HG02678 (cell line): ENCODE results near the gene SFN.
"Not testable (repeated sequence)": the region's sequence is repeated elsewhere in the genome, so short reads cannot be mapped to it uniquely, and the experiment has no call there.

ENCODE experiments used
- ATAC-seq: cut with Tn5 transposase; IDR thresholded peaks from one replicate; pipeline ENCODE4 v1.9.1; 2021; ENCODE audit warnings: mild to moderate bottlenecking, moderate library complexity; ENCODE audit not compliant: unreplicated experiment

Gene SFN

DNA sequence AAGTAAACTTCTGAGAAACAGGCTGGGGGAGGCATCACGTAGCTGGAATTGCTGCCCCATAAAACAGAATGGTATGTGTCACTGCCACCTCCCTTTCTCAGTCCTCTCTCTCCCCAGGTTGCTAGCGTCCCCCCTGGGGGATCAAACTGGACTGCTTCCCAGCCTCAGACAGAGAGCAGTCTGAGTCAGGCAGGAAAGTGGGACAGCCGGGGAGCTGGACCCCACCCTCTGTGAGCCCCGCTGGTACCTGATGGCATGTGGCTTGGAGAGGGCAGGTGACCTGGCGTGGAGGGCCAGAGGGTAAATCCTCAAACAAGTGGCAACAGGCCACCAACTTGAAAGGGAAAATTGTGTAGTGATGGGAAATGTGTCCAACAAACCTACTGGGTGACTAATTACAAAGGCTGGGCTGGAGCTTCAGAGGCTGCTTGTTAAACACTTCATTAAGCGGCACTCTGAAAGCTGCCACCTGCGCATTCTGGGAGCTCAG lies 1.0 kb upstream of the SFN start:
- ATAC-seq = no peak

GRCh38 chr1:26863685-26864077 lies 732 bp downstream of the SFN start:
- ATAC-seq = no peak

DNA sequence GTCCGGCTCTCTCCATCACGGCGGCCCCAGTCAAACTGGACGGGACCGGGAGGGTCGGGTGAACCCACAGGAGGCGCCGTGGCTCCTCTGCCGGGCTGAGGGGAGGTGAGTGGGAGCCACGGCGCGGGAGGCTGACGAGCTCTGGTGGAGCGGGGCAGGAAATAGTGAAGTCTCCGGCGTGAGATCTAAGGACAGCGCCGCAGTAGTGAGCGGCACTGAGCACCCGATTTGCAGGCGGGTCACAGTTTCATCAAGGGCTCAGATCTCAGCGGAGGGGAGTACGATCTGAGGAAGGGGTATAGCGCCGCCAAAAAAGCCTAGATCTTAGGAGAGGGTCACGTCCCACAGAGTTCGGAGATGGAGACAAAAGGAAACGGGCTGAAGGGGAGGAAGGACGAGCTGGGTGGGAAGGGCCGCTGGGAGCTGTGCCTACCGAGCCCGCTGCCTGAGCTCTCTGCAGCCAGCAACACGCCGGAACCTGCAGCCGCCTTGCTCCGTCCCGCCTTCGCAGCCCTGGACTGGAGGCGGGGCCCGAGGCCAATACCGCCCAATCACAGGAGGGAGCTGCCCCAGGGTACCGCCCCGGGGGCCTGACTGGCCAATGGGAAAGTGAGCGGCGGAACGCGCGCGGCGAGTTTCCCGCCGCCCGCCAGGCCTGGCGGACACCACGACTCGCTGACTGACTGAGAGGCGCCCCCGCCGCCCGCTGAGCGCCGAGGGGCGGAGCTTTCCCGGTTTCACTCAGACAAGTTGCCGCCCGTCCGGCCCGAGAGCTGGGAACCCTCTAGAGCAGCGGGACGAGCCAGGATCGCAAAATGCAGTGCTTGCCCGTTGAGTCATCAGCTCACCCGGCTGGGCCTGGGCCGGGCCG lies 1.9 kb downstream of the SFN start:
- ATAC-seq = peak; percentile 91

DNA sequence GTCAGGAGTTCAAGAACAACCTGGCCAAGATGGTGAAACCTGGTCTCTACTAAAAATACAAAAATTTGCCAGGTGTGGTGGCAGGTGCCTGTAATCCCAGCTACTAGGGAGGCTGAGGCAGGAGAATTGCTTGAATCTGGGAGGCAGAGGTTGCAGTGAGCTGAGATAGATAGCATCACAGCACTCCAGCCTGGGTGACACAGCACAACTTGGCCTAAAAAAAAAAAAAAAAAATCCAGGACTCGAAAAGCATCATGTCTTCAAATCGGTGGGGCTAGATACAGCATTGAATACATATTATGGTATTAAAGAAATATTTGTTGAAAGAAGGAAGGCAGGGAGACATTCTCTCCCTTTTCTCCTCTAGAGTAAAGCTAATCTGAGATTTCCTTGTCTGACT lies 10.1 kb downstream of the SFN start:
- not testable (repeated sequence) for ATAC-seq

GRCh38 chr1:26874896-26875295 lies 11.9 kb downstream of the SFN start:
- no peak for ATAC-seq

DNA sequence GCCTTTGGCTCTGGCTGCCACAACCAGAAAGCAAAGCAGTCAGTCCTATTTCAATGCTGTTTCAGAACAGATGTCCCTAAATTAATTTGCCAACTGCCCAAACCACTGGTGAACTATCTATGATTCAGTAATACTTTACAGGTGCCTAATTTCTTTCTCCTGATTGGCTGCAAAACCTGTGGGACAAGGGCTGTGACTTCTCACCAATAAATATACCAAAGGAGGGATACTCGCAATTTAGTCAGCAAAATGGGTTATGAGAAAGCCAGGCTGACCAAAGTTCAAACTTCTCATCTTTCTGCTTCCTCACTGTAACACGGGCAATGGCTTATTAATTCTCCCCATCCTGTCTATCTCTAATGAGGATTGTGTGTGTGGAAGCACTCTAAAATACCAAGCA lies 14.4 kb downstream of the SFN start:
- ATAC-seq = no peak

- no peak for ATAC-seq
These were observed 16.8 kb downstream of the SFN start for GRCh38 chr1:26879793-26880192.

DNA sequence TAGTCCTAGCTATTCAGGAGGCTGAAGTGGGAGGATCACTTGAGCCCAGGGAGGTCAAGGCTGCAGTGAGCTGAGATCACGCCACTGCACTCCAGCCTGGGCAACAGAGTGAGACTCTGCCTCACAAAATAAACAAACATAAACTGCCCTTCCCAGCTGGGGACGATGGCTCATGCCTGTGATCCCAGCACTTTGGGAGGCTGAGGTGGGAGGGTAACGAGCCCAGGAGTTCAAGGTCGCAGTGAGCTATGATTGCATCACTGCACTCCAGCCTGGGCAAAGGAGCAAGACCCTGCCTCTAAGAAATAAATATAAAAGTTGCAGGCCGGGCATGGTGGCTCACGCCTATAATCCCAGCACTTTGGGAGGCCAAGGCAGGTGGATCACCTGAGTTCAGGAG lies 18.7 kb downstream of the SFN start:
- not testable (repeated sequence) for ATAC-seq

- ATAC-seq = no peak
These were observed 19.9 kb downstream of the SFN start for GRCh38 chr1:26882696-26883463.

- ATAC-seq = no peak
These were observed 24.2 kb downstream of the SFN start for GRCh38 chr1:26887125-26887524.

DNA sequence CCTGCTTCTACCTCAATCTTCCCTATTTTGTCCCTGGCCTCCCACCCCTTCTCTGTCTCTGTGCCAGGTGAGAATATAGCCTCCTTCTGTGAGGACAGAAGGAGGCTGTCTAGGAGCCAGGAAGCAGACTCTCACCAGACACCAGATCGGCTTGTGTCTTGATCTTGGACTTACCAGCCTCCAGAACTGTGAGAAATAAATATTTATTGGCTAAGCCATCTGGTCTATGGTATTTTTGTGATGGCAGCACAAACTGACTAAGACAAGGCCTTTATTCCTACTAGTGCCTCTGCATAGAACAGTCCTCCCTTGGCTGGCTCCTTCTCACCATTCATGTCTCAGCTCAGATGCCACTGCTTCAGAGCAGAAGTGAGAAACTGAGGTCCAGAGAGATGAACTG lies 25.3 kb downstream of the SFN start:
- ATAC-seq = no peak

- ATAC-seq = peak; percentile 87
These were observed 26.9 kb downstream of the SFN start, which contains the start of gene GPN2 for GRCh38 chr1:26889551-26890466. Gene GPN2, minus strand, starts transcription at chr1:26890283. Its CDS starts 187 bp downstream, at chr1:26890096.

DNA sequence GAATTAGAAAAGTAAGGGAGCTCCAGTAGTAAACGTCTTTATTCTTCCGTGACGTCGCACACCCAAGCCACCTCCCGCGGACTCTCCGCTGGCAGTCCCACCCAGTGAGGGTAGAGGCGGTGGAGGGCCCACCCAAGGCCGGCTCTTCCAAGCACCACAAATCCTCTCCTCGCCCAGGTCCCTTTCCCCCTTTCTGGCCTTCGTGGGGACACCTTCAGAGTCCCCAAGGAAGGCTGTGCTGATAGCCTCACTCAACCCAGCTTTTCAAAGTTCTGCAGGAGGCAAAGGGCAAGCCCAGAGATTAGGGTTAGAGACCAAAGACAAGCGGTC lies 27.5 kb downstream of the SFN start:
- ATAC-seq = peak; percentile 37

DNA sequence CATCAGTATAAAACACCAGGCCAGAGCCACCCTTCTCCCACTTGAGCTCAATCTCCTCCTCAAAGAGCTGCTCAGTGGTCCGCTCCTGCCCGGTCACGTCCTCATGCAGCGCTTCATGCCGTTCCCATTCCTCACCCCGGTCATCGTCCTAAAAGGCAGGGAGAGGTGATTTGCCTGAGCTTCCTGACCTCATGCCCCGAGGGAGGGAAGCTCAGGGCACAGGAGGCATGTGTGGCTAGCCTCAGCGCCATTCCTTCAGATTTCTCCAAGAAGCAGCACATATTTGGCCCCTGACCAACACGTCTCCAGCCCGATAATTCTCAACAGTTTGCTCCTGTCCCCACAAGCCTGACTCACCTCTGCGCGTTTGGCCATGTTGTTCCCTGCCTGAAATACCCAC lies 31.3 kb downstream of the SFN start:
- ATAC-seq = no peak

- ATAC-seq = no peak
These were observed 34.4 kb downstream of the SFN start for GRCh38 chr1:26897351-26897750.

DNA sequence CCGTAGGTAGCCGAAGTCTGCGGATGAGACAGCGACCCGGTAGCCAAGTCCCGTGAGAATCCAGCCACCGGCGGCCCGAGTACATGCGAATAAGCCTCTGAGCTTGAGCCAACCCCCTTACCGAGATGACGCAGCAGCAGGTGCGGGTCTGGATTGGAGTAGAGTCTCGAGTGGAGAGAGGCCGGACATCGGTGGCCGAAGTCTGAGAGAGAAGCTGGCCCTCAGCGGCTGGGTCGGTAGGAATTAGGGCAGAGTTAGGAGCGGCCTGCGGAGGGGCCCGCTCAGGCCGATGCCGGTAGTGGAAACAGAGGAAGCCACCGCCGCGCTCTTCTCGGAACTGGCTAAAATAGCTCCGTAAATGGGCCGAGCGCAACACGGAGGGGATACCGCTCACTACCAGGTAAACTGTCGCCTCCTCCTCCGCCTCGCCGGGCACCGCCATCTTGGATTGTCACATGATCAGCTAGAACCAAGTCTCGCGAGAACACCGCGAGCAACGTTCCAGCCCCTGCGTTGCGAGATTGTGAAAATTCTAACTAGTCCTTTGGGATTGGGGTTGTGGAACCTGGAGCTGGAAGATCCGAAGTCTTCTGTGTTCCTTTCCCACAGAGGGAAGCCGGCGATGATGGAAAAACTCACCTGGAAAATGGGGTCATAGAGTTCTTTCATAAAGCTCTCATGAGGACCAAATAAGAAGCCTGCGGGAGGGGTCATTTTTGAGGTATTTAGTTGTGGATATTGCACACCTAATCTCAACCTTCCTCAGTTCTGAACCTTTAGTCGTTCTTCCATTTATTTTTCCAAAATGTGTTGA lies 37.3 kb downstream of the SFN start, which contains the start of gene GPATCH3:
Gene GPATCH3, minus strand, starts transcription at position 467 of the 814 bp plus-strand sequence. Its CDS starts 25 bp downstream, at position 442.
- peak; percentile 87 for ATAC-seq

- ATAC-seq = no peak
These were observed 38.0 kb downstream of the SFN start for GRCh38 chr1:26900815-26901511.

DNA sequence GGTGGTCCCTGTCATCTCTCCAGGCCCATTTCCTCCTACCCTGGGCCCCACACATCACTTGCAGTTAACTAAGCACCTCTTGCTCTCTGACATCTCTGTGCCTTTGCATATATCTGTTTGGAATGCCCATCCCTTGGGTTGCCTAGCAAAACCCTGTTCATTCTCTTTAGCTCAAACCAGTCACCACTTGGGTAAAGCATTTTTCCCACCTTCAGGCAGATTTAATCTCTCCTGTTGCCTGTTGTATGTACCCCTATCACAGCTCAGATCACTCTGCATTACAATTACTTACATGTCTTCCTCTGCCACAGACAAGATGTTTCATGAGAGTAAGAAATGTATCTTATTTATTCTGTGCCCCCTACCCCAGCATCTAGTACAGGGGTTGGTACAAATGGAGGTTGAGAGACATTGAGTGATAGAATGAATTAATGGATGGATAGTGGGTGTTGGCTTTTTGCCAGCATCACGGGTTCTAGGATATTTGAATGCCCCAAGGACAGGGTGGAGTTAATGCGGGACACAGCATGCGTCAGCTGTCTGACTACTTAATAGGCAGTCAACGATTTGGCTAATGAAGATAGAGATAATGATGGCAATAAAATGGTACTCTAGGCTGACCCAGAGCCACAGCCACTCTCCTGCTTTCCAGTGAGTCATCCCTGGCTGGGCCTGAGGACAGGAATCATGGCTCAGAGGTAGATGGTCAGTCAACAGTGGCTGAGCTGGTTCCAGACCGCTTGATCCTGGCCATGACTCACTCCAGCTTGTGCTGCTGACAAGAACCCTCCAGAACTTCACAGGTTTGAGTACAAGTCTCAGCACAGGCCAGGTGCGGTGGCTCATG lies 44.3 kb downstream of the SFN start:
- ATAC-seq = no peak
